ENCODE measurements around the gene ANKRD16.
"Not testable (repeated sequence)": the region's sequence is repeated elsewhere in the genome, so short reads cannot be mapped to it uniquely, and the experiment has no call there.

The ANKRD16 gene

GRCh38 chr10:5876181-5876768 lies 13.4 kb downstream of the ANKRD16 start:
- no peak for DNase-seq (ENCODE audit: low spot score)

GRCh38 chr10:5873515-5873995 lies 16.1 kb downstream of the ANKRD16 start:
- DNase-seq (ENCODE audit: low spot score) = peak; percentile 58

GRCh38 chr10:5871596-5871995 lies 18.1 kb downstream of the ANKRD16 start:
- DNase-seq (ENCODE audit: low spot score) = no peak

- no peak for DNase-seq (ENCODE audit: low spot score)
Observed at GRCh38 chr10:5869156-5869555, 20.5 kb downstream of the ANKRD16 start.

- not testable (repeated sequence) for DNase-seq (ENCODE audit: low spot score)
Observed at GRCh38 chr10:5868383-5868782, 21.3 kb downstream of the ANKRD16 start.

GRCh38 chr10:5867091-5867615 lies 22.5 kb downstream of the ANKRD16 start:
- DNase-seq (ENCODE audit: low spot score) = not testable (repeated sequence)

- not testable (repeated sequence) for DNase-seq (ENCODE audit: low spot score)
Observed at GRCh38 chr10:5866451-5867081, 23.1 kb downstream of the ANKRD16 start.

- not testable (repeated sequence) for DNase-seq (ENCODE audit: low spot score)
Observed at GRCh38 chr10:5862981-5863685, 26.6 kb downstream of the ANKRD16 start.

GRCh38 chr10:5862360-5862961 lies 27.2 kb downstream of the ANKRD16 start:
- DNase-seq (ENCODE audit: low spot score) = no peak

GRCh38 chr10:5860066-5860465 lies 29.6 kb downstream of the ANKRD16 start:
- DNase-seq (ENCODE audit: low spot score) = no peak

- no peak for DNase-seq (ENCODE audit: low spot score)
Observed at GRCh38 chr10:5858811-5859210, 30.9 kb downstream of the ANKRD16 start.

- no peak for DNase-seq (ENCODE audit: low spot score)
Observed at GRCh38 chr10:5856701-5857004, 33.0 kb downstream of the ANKRD16 start.

GRCh38 chr10:5855979-5856700 lies 33.6 kb downstream of the ANKRD16 start:
- DNase-seq (ENCODE audit: low spot score) = no peak

GRCh38 chr10:5854131-5854475 lies 35.6 kb downstream of the ANKRD16 start:
- no peak for DNase-seq (ENCODE audit: low spot score)

- not testable (repeated sequence) for DNase-seq (ENCODE audit: low spot score)
Observed at GRCh38 chr10:5846667-5847066, 43.0 kb downstream of the ANKRD16 start.

GRCh38 chr10:5844345-5845055 lies 45.2 kb downstream of the ANKRD16 start:
- no peak for DNase-seq (ENCODE audit: low spot score)

GRCh38 chr10:5843686-5844344 lies 45.9 kb downstream of the ANKRD16 start:
- DNase-seq (ENCODE audit: low spot score) = no peak

GRCh38 chr10:5841965-5842364 lies 47.7 kb downstream of the ANKRD16 start:
- no peak for DNase-seq (ENCODE audit: low spot score)

- DNase-seq (ENCODE audit: low spot score) = no peak
Observed at GRCh38 chr10:5840314-5841307, 49.1 kb downstream of the ANKRD16 start.

GRCh38 chr10:5836181-5836580 lies 53.5 kb downstream of the ANKRD16 start:
- DNase-seq (ENCODE audit: low spot score) = not testable (repeated sequence)

Measured in SW480 (cell line).